Stimulated activated naive B cell treated with anti-CD40 and anti-IgM and Interleukin-4, amounts not matched to agents 10 μg/mL and 1 μg/mL and 100 μg/mL, for 72 hours (primary cell): ENCODE measurements around the gene LRRK1.

Source experiments
- ATAC-seq, 2 donors: fragments of 150-1000 bp; cut with Tn5 transposase; replicated peaks; 2 replicates each; pipeline ENCODE4 v1.10.0; 2021; ENCODE audit warnings: moderate library complexity in 1 of 2
- DNase-seq: peaks from one replicate; pipeline ENCODE4 v3.0.0; 2021
- H3K27ac Mint-ChIP-seq: one replicate; pipeline ENCODE4 v1.8.0; 2022; ENCODE audit warnings: mild to moderate bottlenecking, mixed read lengths
- H3K27me3 Mint-ChIP-seq, 2 donors: one replicate each; pipeline ENCODE4 v1.8.0; 2022; ENCODE audit warnings: mixed read lengths in 2 of 2
- H3K36me3 Mint-ChIP-seq, 2 donors: one replicate each; pipeline ENCODE4 v1.8.0; 2022; ENCODE audit warnings: mixed read lengths in 2 of 2, mild to moderate bottlenecking in 1 of 2
- H3K4me1 Mint-ChIP-seq, 2 donors: one replicate each; pipeline ENCODE4 v1.8.0; 2022; ENCODE audit warnings: mixed read lengths in 2 of 2, mild to moderate bottlenecking in 1 of 2
- H3K4me3 Mint-ChIP-seq, 2 donors: one replicate each; pipeline ENCODE4 v1.8.0; 2022; ENCODE audit warnings: mild to moderate bottlenecking in 2 of 2, mixed read lengths in 2 of 2, moderate library complexity in 1 of 2
- H3K9me3 Mint-ChIP-seq, 2 donors: one replicate each; pipeline ENCODE4 v1.8.0; 2022; ENCODE audit warnings: mixed read lengths in 2 of 2, mild to moderate bottlenecking in 1 of 2

LRRK1 gene

GRCh38 chr15:100929641-100930042 is 10.5 kb downstream of the LRRK1 start:
- Mint-ChIP-seq H3K4me3 (no peak overlapping the region), H3K27me3 (no peaks in the 10 kb centered on the region), H3K36me3 (peaks cover 66 to 80% of the 10 kb centered on the region in 2 donors), H3K4me1 (peaks cover 56 to 84% of the 10 kb centered on the region in 2 donors), H3K9me3 (no peaks in the 10 kb centered on the region), H3K27ac (peak overlapping the region; percentile 75)
- ATAC-seq = no peak
- no peak for DNase-seq

- Mint-ChIP-seq H3K4me3 (no peak overlapping the region), H3K9me3 (no peaks in the 10 kb centered on the region), H3K4me1 (peaks cover 63 to 91% of the 10 kb centered on the region in 2 donors), H3K27me3 (no peaks in the 10 kb centered on the region), H3K27ac (no peak overlapping the region), H3K36me3 (peaks cover 71 to 85% of the 10 kb centered on the region in 2 donors)
- DNase-seq = no peak
- no peak for ATAC-seq
Observed at GRCh38 chr15:100930306-100930848, 11.2 kb downstream of the LRRK1 start.

- H3K36me3 Mint-ChIP-seq = peaks cover 64 to 85% of the 10 kb centered on the region in 2 donors
- peak overlapping the region; percentile 44 for H3K27ac Mint-ChIP-seq
- no peaks in the 10 kb centered on the region for H3K27me3 Mint-ChIP-seq
- peaks cover 65 to 96% of the 10 kb centered on the region in 2 donors for H3K4me1 Mint-ChIP-seq
- H3K9me3 Mint-ChIP-seq = peaks cover 0 to 2% of the 10 kb centered on the region in 2 donors
- no peak for DNase-seq
- peak overlapping the region; percentile 23 to 28 for H3K4me3 Mint-ChIP-seq
- ATAC-seq = no peak
Observed at GRCh38 chr15:100931143-100931890, 12.2 kb downstream of the LRRK1 start.

DNA sequence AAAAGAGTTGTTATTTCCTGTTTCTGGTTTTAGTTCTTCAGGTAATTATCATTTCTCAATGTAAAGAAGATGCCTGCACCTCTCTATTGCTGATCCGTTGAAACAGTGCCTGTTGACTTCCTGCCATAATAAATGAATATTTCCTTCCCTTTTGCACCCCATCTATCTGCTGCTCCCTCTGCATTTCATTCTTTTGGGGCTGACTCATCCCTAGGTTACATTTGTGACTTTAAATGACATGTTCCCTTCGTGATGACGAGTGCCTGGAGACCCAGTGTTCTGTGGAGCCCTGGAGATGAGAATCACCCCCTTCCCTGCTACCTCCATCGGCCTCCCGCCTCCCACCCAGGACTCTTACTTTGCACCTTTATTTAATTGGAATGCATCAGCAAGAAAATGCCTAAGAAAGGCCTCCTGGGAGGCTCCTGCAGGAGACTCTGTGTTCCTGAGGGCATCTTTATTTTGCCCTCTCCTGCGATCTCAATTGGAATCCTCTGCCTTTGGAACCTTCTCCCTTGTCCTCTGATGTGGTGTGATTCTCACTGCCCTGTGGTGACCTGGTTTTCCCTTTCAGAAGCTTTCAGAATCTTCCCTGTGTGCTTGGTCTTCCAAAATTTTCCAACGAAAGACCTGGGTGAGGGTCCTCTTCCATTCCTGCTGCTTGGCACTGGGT is 13.7 kb downstream of the LRRK1 start:
- no peak for DNase-seq
- no peak overlapping the region for H3K4me3 Mint-ChIP-seq

GRCh38 chr15:100934166-100934565 is 15.0 kb downstream of the LRRK1 start:
- Mint-ChIP-seq H3K27me3 (no peaks in the 10 kb centered on the region), H3K4me1 (peaks cover 49 to 75% of the 10 kb centered on the region in 2 donors), H3K27ac (no peak overlapping the region), H3K36me3 (peaks cover 47 to 69% of the 10 kb centered on the region in 2 donors), H3K9me3 (peaks cover 0 to 2% of the 10 kb centered on the region in 2 donors), H3K4me3 (no peak overlapping the region)
- DNase-seq = no peak
- ATAC-seq = peak; percentile 2 to 8

More for the DNA sequence above, 13.7 kb downstream of the LRRK1 start:
- Mint-ChIP-seq H3K4me1 (peaks cover 56 to 86% of the 10 kb centered on the region in 2 donors), H3K36me3 (peaks cover 59 to 76% of the 10 kb centered on the region in 2 donors), H3K27ac (no peak overlapping the region), H3K9me3 (peaks cover 0 to 2% of the 10 kb centered on the region in 2 donors), H3K27me3 (no peaks in the 10 kb centered on the region)
- ATAC-seq = no peak

DNA sequence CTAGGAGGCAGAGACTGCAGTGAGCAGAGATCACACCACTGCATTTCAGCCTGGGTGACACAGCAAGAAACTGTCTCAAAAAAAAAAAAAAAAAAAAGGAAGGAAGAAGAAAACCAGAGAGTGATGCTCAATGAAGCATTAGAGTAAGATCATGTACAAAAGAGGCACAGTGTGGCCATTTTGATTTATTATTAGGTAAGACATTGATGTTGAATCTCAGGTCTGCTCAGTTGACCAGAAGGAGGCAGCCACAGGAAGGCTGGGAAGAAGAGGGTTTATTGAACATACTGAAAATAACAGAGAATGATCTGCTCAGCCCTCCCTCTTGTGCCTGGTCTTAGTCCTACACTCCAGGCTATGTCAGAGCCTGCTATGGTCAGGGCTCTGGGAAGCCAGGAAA is 15.6 kb downstream of the LRRK1 start:
- H3K27ac Mint-ChIP-seq = peak overlapping the region; percentile 77
- H3K9me3 Mint-ChIP-seq = peaks cover 0 to 2% of the 10 kb centered on the region in 2 donors
- peak overlapping the region in 1 of 2 donors; percentile 42 for H3K4me3 Mint-ChIP-seq
- ATAC-seq (peak; percentile 80 to 81), DNase-seq (no peak)
- no peaks in the 10 kb centered on the region for H3K27me3 Mint-ChIP-seq
- H3K36me3 Mint-ChIP-seq = peaks cover 42 to 63% of the 10 kb centered on the region in 2 donors
- peaks cover 44 to 70% of the 10 kb centered on the region in 2 donors for H3K4me1 Mint-ChIP-seq

GRCh38 chr15:100937171-100937570 is 18.0 kb downstream of the LRRK1 start:
- no peak overlapping the region for H3K4me3 Mint-ChIP-seq
- peaks cover 0 to 2% of the 10 kb centered on the region in 2 donors for H3K9me3 Mint-ChIP-seq
- no peak overlapping the region for H3K27ac Mint-ChIP-seq

GRCh38 chr15:100939791-100940190 is 20.6 kb downstream of the LRRK1 start:
- peaks cover 10 to 28% of the 10 kb centered on the region in 2 donors for H3K36me3 Mint-ChIP-seq
- no peaks in the 10 kb centered on the region for H3K27me3 Mint-ChIP-seq
- H3K27ac Mint-ChIP-seq = no peak overlapping the region
- H3K9me3 Mint-ChIP-seq = peaks cover 0 to 2% of the 10 kb centered on the region in 2 donors
- peaks cover 24 to 42% of the 10 kb centered on the region in 2 donors for H3K4me1 Mint-ChIP-seq
- no peak for DNase-seq
- no peak for ATAC-seq
- H3K4me3 Mint-ChIP-seq = no peak overlapping the region

More at GRCh38 chr15:100937171-100937570, 18.0 kb downstream of the LRRK1 start:
- DNase-seq (no peak), ATAC-seq (no peak)
- Mint-ChIP-seq H3K27me3 (no peaks in the 10 kb centered on the region), H3K4me1 (peaks cover 34 to 45% of the 10 kb centered on the region in 2 donors), H3K36me3 (peaks cover 23 to 41% of the 10 kb centered on the region in 2 donors)

- Mint-ChIP-seq H3K4me3 (no peak overlapping the region), H3K27ac (no peak overlapping the region), H3K36me3 (peaks cover 2 to 17% of the 10 kb centered on the region in 2 donors), H3K9me3 (peaks cover 0 to 2% of the 10 kb centered on the region in 2 donors), H3K4me1 (peaks cover 16 to 34% of the 10 kb centered on the region in 2 donors), H3K27me3 (no peaks in the 10 kb centered on the region)
- DNase-seq (peak; percentile 51), ATAC-seq (peak; percentile 94)
Observed at GRCh38 chr15:100940767-100941379, 21.7 kb downstream of the LRRK1 start.

DNA sequence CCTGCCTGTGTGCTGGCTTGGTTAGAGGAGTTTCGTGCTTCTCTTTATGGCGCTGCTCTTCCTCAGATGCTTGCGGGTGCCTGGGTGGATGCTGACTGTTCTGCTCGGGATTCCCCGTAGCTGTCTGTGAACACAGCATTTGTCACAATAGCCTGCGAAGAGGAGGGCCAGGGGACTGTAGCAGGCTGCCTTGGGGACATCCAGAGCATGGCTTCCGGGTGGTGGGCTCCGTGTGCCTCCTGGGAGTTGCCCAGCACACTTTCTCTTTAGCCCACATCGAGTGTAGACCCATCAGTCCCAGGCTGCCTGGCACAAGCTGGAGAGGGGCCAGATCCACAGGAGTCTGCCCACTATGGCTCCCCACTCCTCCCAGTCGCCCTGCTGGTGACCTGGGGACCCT is 22.4 kb downstream of the LRRK1 start:
- no peak for DNase-seq
- peak; percentile 41 to 71 for ATAC-seq
- Mint-ChIP-seq H3K36me3 (peaks cover 2 to 12% of the 10 kb centered on the region in 2 donors), H3K27me3 (no peaks in the 10 kb centered on the region), H3K4me1 (peaks cover 13 to 28% of the 10 kb centered on the region in 2 donors), H3K9me3 (no peaks in the 10 kb centered on the region), H3K27ac (no peak overlapping the region), H3K4me3 (no peak overlapping the region)

DNA sequence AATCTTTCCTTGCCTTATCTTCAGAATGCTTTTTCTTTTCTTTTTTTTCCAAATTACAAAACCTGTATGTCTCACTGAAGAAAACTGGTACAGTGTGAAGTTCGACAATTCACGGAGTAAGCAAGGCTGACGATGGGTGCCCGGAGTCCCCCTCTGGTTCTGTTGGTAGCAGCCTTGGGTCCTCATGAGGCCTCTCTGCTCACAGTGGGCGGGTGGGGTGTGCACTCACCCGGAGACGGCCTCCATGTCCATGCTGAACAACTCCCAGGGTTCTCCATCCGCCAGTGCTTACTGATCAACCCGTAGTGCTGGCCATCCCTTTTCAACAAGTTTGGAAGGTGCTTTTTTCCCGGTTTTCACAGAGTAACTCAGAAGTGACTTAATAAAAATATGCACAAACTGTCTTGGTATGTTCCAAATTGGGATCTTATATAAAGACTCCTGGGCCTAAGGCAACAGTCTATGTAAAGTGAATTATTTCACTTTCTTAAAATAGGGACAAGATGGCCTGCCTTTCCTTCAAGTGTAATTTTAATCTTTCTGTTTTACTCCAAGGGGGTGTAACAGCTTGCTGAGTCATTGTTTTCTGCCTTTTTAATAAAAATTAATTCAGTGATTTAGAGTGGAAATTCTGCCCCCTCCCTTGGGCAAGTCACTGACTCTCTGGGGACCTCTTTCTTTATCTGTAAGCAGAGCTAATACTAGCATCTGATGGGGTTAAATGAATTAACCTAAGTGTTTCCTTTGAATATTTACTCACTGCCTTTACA is 23.7 kb downstream of the LRRK1 start:
- H3K4me3 Mint-ChIP-seq = no peak overlapping the region
- ATAC-seq = no peak
- H3K27ac Mint-ChIP-seq = peak overlapping the region; percentile 26

GRCh38 chr15:100944244-100944895 is 25.2 kb downstream of the LRRK1 start:
- ATAC-seq = peak; percentile 51 to 76
- H3K4me3 Mint-ChIP-seq = no peak overlapping the region
- peaks cover 24 to 46% of the 10 kb centered on the region in 2 donors for H3K4me1 Mint-ChIP-seq
- no peak for DNase-seq
- H3K9me3 Mint-ChIP-seq = peaks cover 0 to 1% of the 10 kb centered on the region in 2 donors
- H3K27me3 Mint-ChIP-seq = no peaks in the 10 kb centered on the region
- peaks cover 11 to 18% of the 10 kb centered on the region in 2 donors for H3K36me3 Mint-ChIP-seq
- H3K27ac Mint-ChIP-seq = peak overlapping the region; percentile 26

More for the DNA sequence above, 23.7 kb downstream of the LRRK1 start:
- Mint-ChIP-seq H3K4me1 (peaks cover 16 to 30% of the 10 kb centered on the region in 2 donors), H3K9me3 (no peaks in the 10 kb centered on the region), H3K36me3 (peaks cover 2 to 16% of the 10 kb centered on the region in 2 donors), H3K27me3 (no peaks in the 10 kb centered on the region)
- no peak for DNase-seq

DNA sequence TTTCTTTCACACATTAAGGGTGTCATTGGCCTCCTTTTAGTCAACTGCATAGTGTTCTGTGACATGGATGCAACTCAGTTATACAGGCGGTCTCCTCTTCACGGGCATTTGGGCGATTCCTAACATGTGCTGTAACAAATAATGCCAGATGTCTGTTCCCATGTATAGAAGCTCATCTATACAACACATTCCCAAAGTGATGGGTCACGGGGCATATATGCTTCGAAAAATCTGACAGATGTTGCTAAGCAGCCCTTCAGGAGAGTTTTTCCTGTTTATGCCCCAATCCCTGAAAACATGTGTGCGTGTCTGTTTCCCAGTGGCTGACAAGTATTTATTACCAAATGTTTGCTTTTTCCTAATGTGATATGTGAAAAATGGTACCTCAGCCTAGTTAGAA is 25.8 kb downstream of the LRRK1 start:
- peaks cover 11 to 24% of the 10 kb centered on the region in 2 donors for H3K36me3 Mint-ChIP-seq
- H3K9me3 Mint-ChIP-seq = peaks cover 0 to 1% of the 10 kb centered on the region in 2 donors
- no peak overlapping the region for H3K27ac Mint-ChIP-seq
- H3K4me3 Mint-ChIP-seq = no peak overlapping the region
- H3K4me1 Mint-ChIP-seq = peaks cover 28 to 51% of the 10 kb centered on the region in 2 donors
- no peaks in the 10 kb centered on the region for H3K27me3 Mint-ChIP-seq
- ATAC-seq (no peak), DNase-seq (no peak)
